ENCODE results near the gene ABCA2.
"Not testable (repeated sequence)": the region's sequence is repeated elsewhere in the genome, so short reads cannot be mapped to it uniquely, and the experiment has no call there.

Gene ABCA2

GRCh38 chr9:137009217-137009616 is 18.8 kb downstream of the ABCA2 start:
- TF ChIP-seq CTCF (IDR thresholded peaks at IDR 0.05; ENCODE audit: low read depth, low read length), result no peak
- no peak overlapping the region for H3K4me3 ChIP-seq (replicated peaks in 1 of 2; ENCODE audit: low read depth in 2 of 2, low read length in 2 of 2)
- no peak for DNase-seq (ENCODE audit: low read depth in 2 of 2)

- H3K4me3 ChIP-seq (replicated peaks in 1 of 2; ENCODE audit: low read depth in 2 of 2, low read length in 2 of 2), result no peak overlapping the region
- TF ChIP-seq CTCF (IDR thresholded peaks at IDR 0.05; ENCODE audit: low read depth, low read length), result no peak
- no peak for DNase-seq (ENCODE audit: low read depth in 2 of 2)
These were observed 19.7 kb downstream of the ABCA2 start for GRCh38 chr9:137008312-137008711.

GRCh38 chr9:137007816-137008270 is 20.2 kb downstream of the ABCA2 start:
- DNase-seq (ENCODE audit: low read depth in 2 of 2), result no peak
- H3K4me3 ChIP-seq (replicated peaks in 1 of 2; ENCODE audit: low read depth in 2 of 2, low read length in 2 of 2), result no peak overlapping the region

GRCh38 chr9:137007108-137007815 is 20.8 kb downstream of the ABCA2 start:
- no peak for DNase-seq (ENCODE audit: low read depth in 2 of 2)
- no peak for TF ChIP-seq CTCF (IDR thresholded peaks at IDR 0.05; ENCODE audit: low read depth, low read length)
- no peak overlapping the region for H3K4me3 ChIP-seq (replicated peaks in 1 of 2; ENCODE audit: low read depth in 2 of 2, low read length in 2 of 2)

More at GRCh38 chr9:137007816-137008270, 20.2 kb downstream of the ABCA2 start:
- TF ChIP-seq CTCF (IDR thresholded peaks at IDR 0.05; ENCODE audit: low read depth, low read length), result no peak

GRCh38 chr9:137006116-137007003 is 21.7 kb downstream of the ABCA2 start:
- no peak for DNase-seq (ENCODE audit: low read depth in 2 of 2)
- no peak for TF ChIP-seq CTCF (IDR thresholded peaks at IDR 0.05; ENCODE audit: low read depth, low read length)
- H3K4me3 ChIP-seq (replicated peaks in 1 of 2; ENCODE audit: low read depth in 2 of 2, low read length in 2 of 2), result no peak overlapping the region

GRCh38 chr9:137004285-137004684 is 23.8 kb downstream of the ABCA2 start:
- not testable (repeated sequence) for DNase-seq (ENCODE audit: low read depth in 2 of 2); H3K4me3 ChIP-seq (replicated peaks in 1 of 2; ENCODE audit: low read depth in 2 of 2, low read length in 2 of 2)

More at GRCh38 chr9:137004285-137004684, 23.8 kb downstream of the ABCA2 start:
- peak; percentile 27 for TF ChIP-seq CTCF (IDR thresholded peaks at IDR 0.05; ENCODE audit: low read depth, low read length)

Data from cardiac fibroblast (primary cell).